Small intestine (tissue), 7 donors: ENCODE data around the gene TNIP1. TPM values are rescaled to one million over a fixed set of nuclear protein-coding genes. Genes with fewer than 3 reads are reported as not detected.

Experiments used
- DNase-seq, 2 donors: peaks; one replicate each; pipeline versions ENCODE4 v3.0.0 to v3.0.0-alpha.2; 2013
- FAIRE-seq: peaks from 2 replicates; lab custom pipeline; 2012; peaks lifted over from hg19 to GRCh38; lab: Jason Lieb, UNC
- H3K27ac ChIP-seq, 3 donors: one replicate each; pipeline ENCODE4 v1.5.1; 2013; ENCODE audit warnings: low read length in 2 of 3, mild to moderate bottlenecking in 2 of 3, control low read depth in 1 of 3, inconsistent platforms in 1 of 3, low read depth in 1 of 3, moderate library complexity in 1 of 3
- H3K27me3 ChIP-seq, 3 donors: one replicate each; pipeline ENCODE4 v1.6.1; 2013; ENCODE audit warnings: low read length in 3 of 3, inconsistent platforms in 1 of 3; ENCODE audit not compliant: control insufficient read depth in 3 of 3, insufficient read depth in 3 of 3
- H3K36me3 ChIP-seq, 3 donors: one replicate each; pipeline ENCODE4 v1.6.1; 2013; ENCODE audit warnings: low read length in 3 of 3, inconsistent platforms in 1 of 3, low read depth in 1 of 3, mild to moderate bottlenecking in 1 of 3, moderate library complexity in 1 of 3; ENCODE audit not compliant: control insufficient read depth in 3 of 3, insufficient read depth in 2 of 3
- H3K4me1 ChIP-seq, 3 donors: one replicate each; pipeline ENCODE4 v1.6.1; 2013; ENCODE audit warnings: low read length in 2 of 3, inconsistent platforms in 1 of 3, low read depth in 1 of 3, mild to moderate bottlenecking in 1 of 3, moderate library complexity in 1 of 3; ENCODE audit not compliant: control insufficient read depth in 3 of 3, insufficient read depth in 2 of 3
- H3K4me3 ChIP-seq, 3 donors: one replicate each; pipeline ENCODE4 v1.5.1; 2013; ENCODE audit warnings: low read length in 3 of 3, control low read depth in 1 of 3, inconsistent platforms in 1 of 3, low read depth in 1 of 3, mild to moderate bottlenecking in 1 of 3, moderate library complexity in 1 of 3
- H3K9me3 ChIP-seq, 2 donors: one replicate each; pipeline ENCODE4 v1.6.1; 2013; ENCODE audit warnings: low read depth in 1 of 2, low read length in 1 of 2; ENCODE audit not compliant: control insufficient read depth in 2 of 2, insufficient read depth in 1 of 2
- WGBS, 3 donors: extraction: QIAGEN DNeasy Blood & Tissue Kit; methylation state at CpG; one replicate each; pipeline ENCODE4 v1.1.7; 2013; 5-methylcytosine and 5-hydroxymethylcytosine counted together
- polyA plus RNA-seq, 4 donors: library from polyadenylated mRNA; stranded (reverse) in 3 of 4; unstranded in 1 of 4; fragments of 200-250 nt in 3 of 4; fragments of 120-200 nt in 1 of 4; gene quantifications; one replicate each; pipeline versions ENCODE4 v1.2.1 to v1.2.3, GENCODE V29; 2013
- donor health status: healthy with polysubstance abuse.
- donor health status: control.
- donor health status: control.
- donor health status: Bipolar disorder and iron deficiency.
- donor health status: healthy.

TNIP1 gene
- polyA plus RNA-seq, 4 donors: 78.7 to 190 (median 131) TPM

DNA sequence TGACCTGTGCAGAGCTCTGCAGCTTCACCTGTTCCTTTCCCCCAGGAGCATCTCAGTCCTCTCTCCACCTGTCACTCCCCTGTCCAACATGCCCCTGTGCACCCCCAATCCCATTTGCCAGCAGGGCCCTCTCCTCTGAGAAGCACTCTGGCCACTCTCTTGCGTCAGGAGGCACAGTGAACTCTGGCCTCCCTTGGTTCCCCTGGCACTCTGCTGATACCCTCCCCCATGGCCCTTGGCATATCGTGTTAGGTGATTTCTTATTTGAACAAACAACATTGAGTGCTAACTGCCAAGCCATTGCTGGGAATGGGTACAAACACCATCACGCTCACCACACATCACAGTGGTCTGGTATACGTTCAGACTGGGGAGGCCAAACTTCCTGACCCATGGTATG, 20.9 kb upstream of the TNIP1 start:
- peaks cover 0 to 42% (median 0%) of the 10 kb centered on the region in 3 donors for H3K36me3 ChIP-seq

DNA sequence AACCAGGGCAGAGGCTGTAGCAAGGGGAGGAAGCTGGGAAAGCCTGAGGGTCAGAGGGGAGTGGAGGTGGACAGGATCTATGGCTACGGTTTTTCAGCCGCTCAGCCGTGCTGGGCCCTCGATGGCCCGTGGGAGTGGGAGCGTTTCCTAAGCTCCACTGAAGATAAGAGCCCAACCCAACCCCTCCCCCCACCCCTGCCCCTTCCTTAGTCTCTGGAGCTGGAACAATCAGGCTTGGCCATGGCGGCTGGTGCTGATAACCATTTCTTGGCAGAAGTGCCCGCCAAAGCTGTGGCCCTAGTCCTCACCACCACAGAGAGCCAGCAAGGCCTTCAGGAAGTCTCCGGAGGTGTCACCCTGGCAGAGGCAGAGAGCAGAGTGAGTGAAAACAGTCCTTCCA, 20.3 kb upstream of the TNIP1 start:
- Histone ChIP-seq H3K27ac (peak overlapping the region; percentile 26 to 81 (median 68)), H3K9me3 (no peaks in the 10 kb centered on the region), H3K4me3 (no peak overlapping the region), H3K27me3 (no peaks in the 10 kb centered on the region), H3K4me1 (peaks cover 10 to 27% (median 25%) of the 10 kb centered on the region in 3 donors), H3K36me3 (peaks cover 0 to 40% (median 0%) of the 10 kb centered on the region in 3 donors)
- DNase-seq (peak in 1 of 2 donors; percentile 33), FAIRE-seq (no peak)
- 26 to 58% (median 39%) methylated on average over 9 of the region's 9 CpGs for WGBS, 3 donors

More for the DNA sequence above, 20.9 kb upstream of the TNIP1 start:
- DNase-seq (peak in 1 of 2 donors; percentile 84), FAIRE-seq (no peak)
- H3K4me1 ChIP-seq: peaks cover 9 to 27% (median 21%) of the 10 kb centered on the region in 3 donors
- 38 to 71% (median 53%) methylated on average over 4 of the region's 4 CpGs for WGBS, 3 donors
- H3K27ac ChIP-seq: peak overlapping the region in 2 of 3 donors; percentile 68 to 81
- H3K9me3 ChIP-seq: no peaks in the 10 kb centered on the region
- H3K27me3 ChIP-seq: no peaks in the 10 kb centered on the region
- no peak overlapping the region for H3K4me3 ChIP-seq

DNA sequence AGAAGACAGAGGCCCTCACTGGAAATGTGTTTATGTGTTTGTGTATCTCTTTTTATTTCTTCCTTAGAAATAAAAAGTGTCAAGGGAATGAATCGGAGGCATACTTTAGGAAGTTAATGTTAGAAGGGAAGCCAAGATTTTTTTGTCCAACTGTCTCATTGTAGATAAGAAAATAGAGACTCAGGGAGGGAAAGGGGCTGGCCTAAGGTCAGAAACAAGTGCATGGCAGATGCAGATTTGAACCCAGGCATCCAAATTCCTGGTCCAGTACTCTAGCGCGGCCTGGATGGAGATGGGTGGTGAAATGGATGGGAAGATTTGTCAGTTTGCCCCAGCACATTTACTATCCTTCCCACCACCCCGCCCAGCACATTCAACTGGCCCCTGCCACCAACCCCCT, 19.8 kb upstream of the TNIP1 start:
- Histone ChIP-seq H3K4me1 (peaks cover 15 to 32% (median 21%) of the 10 kb centered on the region in 3 donors), H3K9me3 (no peaks in the 10 kb centered on the region), H3K27me3 (no peaks in the 10 kb centered on the region), H3K27ac (peak overlapping the region; percentile 26 to 81 (median 68)), H3K36me3 (peaks cover 0 to 36% (median 0%) of the 10 kb centered on the region in 3 donors), H3K4me3 (no peak overlapping the region)
- FAIRE-seq (no peak), DNase-seq (no peak)
- whole genome bisulfite sequencing, 3 donors: 61 to 80% (median 77%) methylated on average over 4 of the region's 4 CpGs

DNA sequence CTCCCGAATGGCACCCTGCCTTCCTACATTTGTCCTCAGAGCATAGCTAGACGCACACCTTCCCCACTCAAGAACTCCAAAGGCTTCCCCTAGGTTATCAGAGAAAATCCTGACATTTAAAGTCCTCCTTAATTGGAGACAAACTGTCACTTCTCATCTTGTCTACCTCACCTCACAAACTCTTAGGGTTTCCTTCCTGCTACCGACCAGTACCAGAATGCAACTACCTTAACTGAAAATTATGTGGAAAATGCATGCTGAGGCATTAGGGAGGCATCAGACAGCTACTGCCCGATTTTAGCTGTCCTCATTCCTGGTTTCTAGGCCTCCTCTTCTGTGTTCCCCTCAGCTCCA, 17.9 kb upstream of the TNIP1 start:
- Histone ChIP-seq H3K4me1 (peaks cover 27 to 50% (median 30%) of the 10 kb centered on the region in 3 donors), H3K36me3 (peaks cover 0 to 26% (median 0%) of the 10 kb centered on the region in 3 donors), H3K4me3 (no peak overlapping the region), H3K27me3 (no peaks in the 10 kb centered on the region), H3K27ac (peak overlapping the region in 1 of 3 donors; percentile 5), H3K9me3 (no peaks in the 10 kb centered on the region)
- WGBS, 3 donors: 52 to 57% (median 57%) methylated on average over 4 of the region's 4 CpGs
- DNase-seq: no peak
- no peak for FAIRE-seq

DNA sequence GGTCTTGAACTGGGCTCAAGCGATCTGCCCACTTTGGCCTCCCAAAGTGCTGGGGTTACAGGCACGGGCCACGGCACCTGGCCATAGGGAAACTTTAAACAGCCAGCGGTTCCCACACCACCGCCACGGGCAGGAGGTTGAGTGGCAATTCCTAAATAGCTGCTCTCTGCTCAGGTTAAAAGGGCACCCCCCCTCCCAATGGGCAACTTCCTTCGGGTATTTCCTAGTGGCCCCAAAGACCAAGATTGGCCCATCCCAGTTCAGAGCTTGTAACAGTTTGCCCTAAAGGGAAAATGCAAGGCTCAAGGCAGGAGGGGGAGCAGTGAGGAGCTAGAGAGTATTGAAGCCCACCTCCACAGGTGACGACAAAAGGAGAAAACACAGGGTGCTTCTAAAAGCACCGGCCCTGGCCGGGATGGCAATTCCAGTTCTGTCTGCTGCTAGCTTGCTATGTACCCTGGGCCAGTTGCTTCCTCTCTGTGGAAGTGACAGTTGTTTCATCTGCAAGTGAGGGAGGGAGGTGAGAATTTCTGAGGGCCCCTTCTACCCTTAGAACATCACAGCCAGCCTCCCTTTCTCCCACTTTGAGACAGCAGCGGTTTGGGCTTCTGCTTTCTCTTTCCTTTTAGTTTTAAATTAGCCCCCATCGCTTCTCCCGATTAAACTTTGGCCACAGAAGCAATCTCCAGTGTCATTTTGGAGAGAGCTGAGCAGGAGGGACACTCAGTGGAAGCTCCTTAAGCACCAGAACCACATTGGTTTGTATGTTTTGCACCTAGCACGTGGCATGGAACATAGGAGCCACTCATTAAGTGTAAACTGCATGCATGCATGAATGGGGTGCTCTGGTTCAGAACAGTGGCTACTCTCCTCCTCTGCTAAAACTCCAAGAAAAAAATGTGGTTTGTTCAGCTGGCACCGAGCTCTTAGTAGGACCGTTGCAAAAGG, 17.3 kb upstream of the TNIP1 start:
- WGBS, 3 donors: 42 to 50% (median 48%) methylated on average over 16 of the region's 16 CpGs
- DNase-seq (peak in 1 of 2 donors; percentile 41), FAIRE-seq (no peak)
- H3K4me1 ChIP-seq: peaks cover 30 to 56% (median 32%) of the 10 kb centered on the region in 3 donors
- H3K27ac ChIP-seq: peak overlapping the region in 2 of 3 donors; percentile 5 to 61
- H3K4me3 ChIP-seq: no peak overlapping the region
- H3K9me3 ChIP-seq: no peaks in the 10 kb centered on the region
- H3K36me3 ChIP-seq: peaks cover 0 to 22% (median 0%) of the 10 kb centered on the region in 3 donors
- H3K27me3 ChIP-seq: no peaks in the 10 kb centered on the region

DNA sequence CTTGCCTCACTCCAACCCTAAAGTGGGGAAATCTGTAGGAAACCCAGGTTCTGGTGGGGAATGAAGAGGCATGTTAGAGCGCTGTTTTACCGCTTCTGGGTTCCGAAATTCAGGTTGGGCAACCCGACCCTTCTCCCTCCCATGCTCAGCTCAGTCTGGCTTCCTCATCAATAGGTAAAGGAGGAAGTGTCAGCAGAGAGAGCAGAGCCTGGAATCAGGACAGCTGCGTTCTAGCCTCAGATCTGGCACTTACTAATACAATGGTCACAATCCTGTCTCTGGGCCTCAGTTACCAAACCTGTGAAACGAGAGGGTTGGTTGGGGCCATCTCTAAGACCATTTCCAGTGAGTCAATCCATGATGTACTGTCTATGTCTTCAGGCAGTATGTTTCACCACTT, 16.2 kb upstream of the TNIP1 start:
- WGBS, 3 donors: 61 to 74% (median 63%) methylated on average over 6 of the region's 6 CpGs
- no peaks in the 10 kb centered on the region for H3K27me3 ChIP-seq
- FAIRE-seq (no peak), DNase-seq (peak in 1 of 2 donors; percentile 35)
- H3K36me3 ChIP-seq: peaks cover 0 to 19% (median 0%) of the 10 kb centered on the region in 3 donors
- peak overlapping the region; percentile 0 to 97 (median 73) for H3K27ac ChIP-seq
- H3K4me1 ChIP-seq: peaks cover 30 to 63% (median 32%) of the 10 kb centered on the region in 3 donors
- H3K9me3 ChIP-seq: no peaks in the 10 kb centered on the region
- H3K4me3 ChIP-seq: no peak overlapping the region

DNA sequence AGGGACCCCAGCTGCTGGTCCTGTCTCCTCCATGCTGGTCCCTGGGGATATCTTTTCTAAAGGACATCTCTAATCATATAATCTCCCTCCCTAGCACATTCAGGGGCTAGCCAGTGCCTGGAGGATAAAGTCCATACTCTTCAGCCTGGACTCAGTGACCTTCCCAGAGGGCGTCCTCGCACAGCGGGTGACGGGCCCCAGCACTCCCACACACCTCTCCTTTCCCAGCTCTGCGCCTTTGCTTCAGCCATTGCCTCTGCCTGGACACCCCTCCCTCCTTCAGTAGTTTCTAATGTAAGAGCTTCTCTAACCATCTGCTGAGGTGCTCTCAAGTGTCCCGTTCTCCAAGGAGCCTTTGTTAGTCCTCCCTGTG, 15.2 kb upstream of the TNIP1 start:
- DNase-seq (peak; percentile 79 to 89), FAIRE-seq (no peak)
- no peaks in the 10 kb centered on the region for H3K27me3 ChIP-seq
- H3K4me1 ChIP-seq: peaks cover 30 to 62% (median 30%) of the 10 kb centered on the region in 3 donors
- no peaks in the 10 kb centered on the region for H3K9me3 ChIP-seq
- peak overlapping the region; percentile 92 to 97 (median 97) for H3K27ac ChIP-seq
- 17 to 55% (median 40%) methylated on average over 6 of the region's 6 CpGs for WGBS, 3 donors
- peaks cover 0 to 10% (median 0%) of the 10 kb centered on the region in 3 donors for H3K36me3 ChIP-seq
- H3K4me3 ChIP-seq: no peak overlapping the region

DNA sequence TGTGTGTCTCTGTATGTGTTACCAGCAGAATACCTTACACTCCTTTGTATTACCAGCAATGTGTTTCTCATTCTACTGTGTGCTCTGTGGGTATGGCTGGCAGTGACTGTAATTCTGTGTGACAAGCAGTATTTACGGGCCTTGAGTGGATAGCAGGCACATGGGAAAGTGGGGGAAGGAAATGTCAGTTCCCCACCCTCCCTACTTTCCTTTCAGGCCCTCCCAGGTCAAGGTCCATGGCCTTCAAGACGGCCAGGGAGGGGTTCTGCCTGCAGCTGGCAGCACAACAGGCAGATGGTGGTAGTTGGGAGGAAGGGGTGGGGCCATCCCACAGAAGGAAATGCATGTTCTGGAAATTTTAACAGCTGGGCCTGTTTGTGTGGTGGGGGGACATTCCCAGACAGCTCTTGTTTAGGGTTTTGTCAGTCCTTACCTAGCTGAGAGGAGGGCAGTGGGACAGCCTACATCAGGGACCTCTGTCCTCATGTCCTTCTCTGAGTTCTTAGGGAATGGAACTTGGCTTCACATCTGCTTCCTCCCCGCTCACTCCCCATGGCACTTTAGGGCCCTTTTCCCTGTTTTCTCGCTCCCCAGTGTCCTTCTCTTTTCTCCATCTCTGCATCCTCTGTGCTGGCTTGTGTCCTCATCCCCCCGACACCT, 14.6 kb upstream of the TNIP1 start:
- DNase-seq: peak; percentile 96 to 99
- Histone ChIP-seq H3K36me3 (peaks cover 0 to 7% (median 0%) of the 10 kb centered on the region in 3 donors), H3K4me3 (no peak overlapping the region), H3K27ac (peak overlapping the region; percentile 92 to 97 (median 97)), H3K4me1 (peaks cover 26 to 57% (median 31%) of the 10 kb centered on the region in 3 donors), H3K27me3 (no peaks in the 10 kb centered on the region), H3K9me3 (no peaks in the 10 kb centered on the region)
- WGBS, 3 donors: 20 to 29% (median 23%) methylated on average over 5 of the region's 5 CpGs
- FAIRE-seq: no peak
